GM19395 (cell line): ENCODE results near the gene SPG7.

Experiments used
- ATAC-seq: cut with Tn5 transposase; IDR thresholded peaks from one replicate; pipeline ENCODE4 v1.9.1; 2021; ENCODE audit warnings: mild to moderate bottlenecking, moderate library complexity; ENCODE audit not compliant: unreplicated experiment

The SPG7 gene

GRCh38 chr16:89511374-89511773 lies 3.2 kb downstream of the SPG7 start:
- no peak for ATAC-seq

GRCh38 chr16:89512453-89512852 lies 4.2 kb downstream of the SPG7 start:
- ATAC-seq = no peak

- ATAC-seq = no peak
These were observed 8.9 kb downstream of the SPG7 start for GRCh38 chr16:89517128-89517527.

- no peak for ATAC-seq
These were observed 11.7 kb downstream of the SPG7 start for GRCh38 chr16:89519881-89520280.

GRCh38 chr16:89522287-89522686 lies 14.1 kb downstream of the SPG7 start:
- ATAC-seq = no peak

- no peak for ATAC-seq
These were observed 15.6 kb downstream of the SPG7 start for GRCh38 chr16:89523680-89524344.

- no peak for ATAC-seq
These were observed 17.1 kb downstream of the SPG7 start for GRCh38 chr16:89525146-89525913.

GRCh38 chr16:89529097-89529496 lies 20.9 kb downstream of the SPG7 start:
- no peak for ATAC-seq

- no peak for ATAC-seq
These were observed 22.5 kb downstream of the SPG7 start for GRCh38 chr16:89530401-89531381.

- no peak for ATAC-seq
These were observed 23.8 kb downstream of the SPG7 start for GRCh38 chr16:89531821-89532526.

GRCh38 chr16:89534252-89534756 lies 26.1 kb downstream of the SPG7 start:
- no peak for ATAC-seq

GRCh38 chr16:89536371-89536770 lies 28.2 kb downstream of the SPG7 start:
- ATAC-seq = no peak

- no peak for ATAC-seq
These were observed 28.8 kb downstream of the SPG7 start for GRCh38 chr16:89536886-89537548.

- no peak for ATAC-seq
These were observed 29.3 kb downstream of the SPG7 start for GRCh38 chr16:89537549-89537925.

GRCh38 chr16:89538286-89538685 lies 30.1 kb downstream of the SPG7 start:
- no peak for ATAC-seq

GRCh38 chr16:89540557-89540956 lies 32.4 kb downstream of the SPG7 start:
- no peak for ATAC-seq

- no peak for ATAC-seq
These were observed 33.6 kb downstream of the SPG7 start for GRCh38 chr16:89541792-89542191.

GRCh38 chr16:89544113-89544512 lies 35.9 kb downstream of the SPG7 start:
- no peak for ATAC-seq

GRCh38 chr16:89544713-89545043 lies 36.5 kb downstream of the SPG7 start:
- ATAC-seq = no peak
